NCI-H146 (cell line): Measurements from ENCODE around the gene RTN3.
A peak's percentile ranks its signal among the peaks of the same experiment; 100 is the strongest.
"Not testable (repeated sequence)": the region's sequence is repeated elsewhere in the genome, so short reads cannot be mapped to it uniquely, and the experiment has no call there.

Experiments
- DNase-seq: peaks from one replicate; lab custom pipeline; 2025; lab: John Stamatoyannopoulos, UW

The RTN3 gene

DNA sequence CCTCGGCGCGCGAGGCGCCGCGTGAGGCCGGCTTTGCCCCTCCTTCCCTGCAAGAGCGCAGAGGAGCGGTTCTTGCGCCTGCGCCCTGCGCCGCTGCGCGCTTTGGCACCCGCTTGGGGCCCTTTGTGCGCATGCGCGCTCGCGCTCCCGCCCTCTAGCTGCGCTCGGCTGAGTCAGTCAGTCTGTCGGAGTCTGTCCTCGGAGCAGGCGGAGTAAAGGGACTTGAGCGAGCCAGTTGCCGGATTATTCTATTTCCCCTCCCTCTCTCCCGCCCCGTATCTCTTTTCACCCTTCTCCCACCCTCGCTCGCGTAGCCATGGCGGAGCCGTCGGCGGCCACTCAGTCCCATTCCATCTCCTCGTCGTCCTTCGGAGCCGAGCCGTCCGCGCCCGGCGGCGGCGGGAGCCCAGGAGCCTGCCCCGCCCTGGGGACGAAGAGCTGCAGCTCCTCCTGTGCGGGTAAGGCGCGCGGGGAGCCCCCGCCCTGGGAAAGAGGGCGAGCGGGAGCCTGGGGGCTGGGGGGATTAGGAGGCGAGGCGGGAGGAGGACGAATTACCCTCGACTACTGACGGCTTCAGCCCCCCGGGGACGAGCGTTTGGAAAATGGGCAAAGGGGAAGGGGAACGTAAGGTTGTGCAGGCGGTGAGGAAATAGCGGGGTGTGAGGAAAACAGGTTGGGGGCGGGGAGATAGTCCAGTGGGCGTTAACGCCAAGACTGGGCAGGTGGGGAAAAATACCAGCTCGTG is at the start of gene RTN3:
TSS of gene RTN3 (plus strand) at position 180 of the 745 bp plus-strand sequence. CDS start at position 317, 137 bp downstream.
- DNase-seq: peak; percentile 98

- peak; percentile 35 for DNase-seq
Measured at GRCh38 chr11:63635762-63636465, 45.4 kb upstream of the RTN3 start.

DNA sequence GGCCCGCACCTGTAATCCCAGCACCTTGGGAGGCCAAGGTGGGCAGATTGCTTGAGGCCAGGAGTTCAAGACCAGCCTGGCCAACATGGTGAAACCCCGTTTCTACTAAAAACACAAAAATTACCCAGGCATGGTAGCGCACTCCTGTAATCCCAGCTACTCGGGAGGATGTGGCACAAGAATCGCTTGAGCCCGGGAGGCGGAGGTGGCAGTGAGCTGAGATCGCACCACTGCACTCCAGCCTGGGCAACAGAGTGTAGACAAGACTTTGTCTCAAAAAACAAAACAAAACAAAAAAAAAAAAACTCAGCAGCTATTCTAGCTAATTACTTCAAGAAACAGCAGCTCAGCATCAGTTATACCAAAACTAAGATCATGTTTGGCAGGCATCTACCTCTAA is 42.9 kb upstream of the RTN3 start:
- not testable (repeated sequence) for DNase-seq

DNA sequence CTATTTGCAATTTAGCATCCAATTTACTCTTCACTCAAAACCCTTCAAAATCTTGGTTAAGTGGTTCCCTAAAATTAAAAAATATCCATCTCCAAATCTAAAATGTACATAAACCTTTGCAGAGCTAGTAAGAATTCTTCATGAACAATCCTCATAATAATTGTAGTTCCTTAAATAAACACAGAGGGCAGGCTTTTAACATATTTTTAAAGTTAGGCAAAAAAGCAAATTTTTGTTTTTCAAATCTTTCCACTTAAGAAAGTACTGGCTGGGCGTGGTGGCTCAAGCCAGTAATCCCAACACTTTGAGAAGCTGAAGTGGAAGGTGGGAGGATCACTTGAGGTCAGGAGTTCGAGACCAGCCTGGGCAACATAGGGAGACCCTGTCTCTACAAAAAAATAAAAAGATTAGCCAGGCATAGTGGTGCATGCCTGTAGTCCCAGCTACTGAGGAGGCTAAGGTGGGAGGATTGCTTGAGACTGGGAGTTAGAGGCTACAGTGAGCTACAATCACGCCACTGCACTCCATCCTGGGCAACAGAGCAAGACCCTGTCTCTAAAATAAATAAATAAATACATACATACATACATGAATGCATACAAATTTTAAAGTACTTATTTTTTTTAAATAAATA is 42.0 kb upstream of the RTN3 start:
- no peak for DNase-seq

- no peak for DNase-seq
Measured at GRCh38 chr11:63641727-63642126, 39.6 kb upstream of the RTN3 start.

DNA sequence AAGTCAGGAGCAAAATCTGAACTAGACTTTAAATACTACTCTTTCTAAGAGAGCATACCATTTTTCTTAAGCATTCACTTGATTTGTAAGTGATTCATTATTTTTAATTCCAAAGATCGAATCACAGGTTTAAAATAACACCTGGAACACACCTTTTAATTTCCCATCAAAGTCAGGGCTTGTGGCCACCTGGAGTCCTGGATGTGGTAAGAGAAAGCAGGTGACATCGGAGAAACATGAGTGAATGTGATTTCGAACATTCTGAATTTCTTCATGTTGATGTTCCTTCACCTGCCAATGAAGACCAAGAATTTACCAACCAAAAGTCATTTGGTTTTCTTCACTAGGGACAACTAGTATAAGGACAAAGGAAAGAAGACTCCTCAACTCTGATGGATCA is 38.1 kb upstream of the RTN3 start:
- no peak for DNase-seq

GRCh38 chr11:63652671-63653070 is 28.6 kb upstream of the RTN3 start:
- no peak for DNase-seq

DNA sequence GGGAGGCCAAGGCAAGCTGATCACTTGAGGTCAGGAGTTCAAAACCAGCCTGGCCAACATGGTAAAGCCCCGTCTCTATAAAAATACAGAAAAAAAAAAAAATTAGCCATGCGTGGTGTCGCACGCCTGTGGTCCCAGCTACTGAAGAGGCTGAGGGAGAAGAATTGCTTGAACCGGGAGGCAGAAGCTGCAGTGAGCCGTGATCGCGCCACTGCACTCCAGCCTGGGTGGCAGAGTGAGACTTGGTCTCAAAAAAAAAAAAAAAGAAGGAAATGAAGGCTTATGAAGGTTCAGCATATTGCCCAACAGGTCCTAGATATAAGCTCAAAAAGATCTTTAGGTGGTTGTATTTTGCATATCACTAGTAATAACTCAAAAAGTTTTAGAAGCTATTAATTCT is 20.3 kb upstream of the RTN3 start:
- DNase-seq: no peak

- no peak for DNase-seq
Measured at GRCh38 chr11:63663809-63664208, 17.5 kb upstream of the RTN3 start.

DNA sequence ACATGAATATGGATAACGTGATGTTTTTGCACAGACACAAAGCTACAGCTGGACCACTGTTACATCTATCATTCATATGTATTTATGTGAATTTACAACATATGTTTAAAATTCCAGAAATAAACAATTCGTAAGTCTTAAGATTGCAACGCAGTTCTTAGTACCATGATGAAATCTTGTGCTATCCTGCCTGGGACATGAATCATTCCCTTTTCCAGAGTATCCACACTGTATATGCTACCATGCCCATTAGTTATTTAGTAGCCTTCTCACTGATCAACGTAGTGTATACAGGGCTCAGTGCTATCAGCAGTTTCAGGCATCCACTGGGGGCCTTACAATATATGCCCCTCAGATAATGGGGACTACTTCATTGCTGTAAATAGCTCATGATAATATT is 14.4 kb upstream of the RTN3 start:
- DNase-seq: no peak

DNA sequence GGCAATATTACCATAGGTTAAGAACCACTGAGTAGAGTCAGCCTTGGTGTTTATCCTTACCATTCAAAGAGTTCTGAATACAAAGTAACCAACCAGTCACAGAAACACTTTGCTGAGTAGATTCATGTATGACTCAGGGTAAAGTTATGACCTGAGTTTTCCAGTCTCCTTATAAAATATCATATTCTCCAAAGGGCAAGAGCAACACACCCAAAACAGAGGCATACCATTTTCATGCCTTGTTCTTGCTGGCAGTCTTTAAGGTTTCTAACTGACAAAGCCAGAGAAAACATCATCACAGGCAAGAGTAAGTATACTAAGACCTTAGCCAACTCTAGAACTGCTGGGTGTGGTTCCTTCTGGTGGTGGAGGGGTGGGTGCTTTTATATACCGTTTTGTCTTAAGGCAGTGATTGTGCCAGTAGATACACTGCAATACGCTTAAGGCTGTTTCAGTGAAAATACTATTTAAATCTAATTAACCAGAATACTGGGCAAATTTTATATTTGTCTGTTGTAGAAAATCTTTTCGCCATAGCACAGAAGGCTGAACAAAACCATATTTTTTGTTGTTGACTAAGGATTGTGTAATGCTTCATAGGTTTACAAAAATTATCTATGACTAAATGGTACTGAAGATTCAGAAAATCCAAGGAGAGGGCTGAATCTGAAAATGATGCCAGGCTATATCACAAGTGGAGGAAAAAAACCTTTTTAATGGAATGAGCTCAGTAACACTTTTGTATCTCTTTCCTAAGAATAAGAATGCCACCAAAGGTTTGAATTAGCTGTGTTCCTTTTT is 13.1 kb upstream of the RTN3 start:
- no peak for DNase-seq

DNA sequence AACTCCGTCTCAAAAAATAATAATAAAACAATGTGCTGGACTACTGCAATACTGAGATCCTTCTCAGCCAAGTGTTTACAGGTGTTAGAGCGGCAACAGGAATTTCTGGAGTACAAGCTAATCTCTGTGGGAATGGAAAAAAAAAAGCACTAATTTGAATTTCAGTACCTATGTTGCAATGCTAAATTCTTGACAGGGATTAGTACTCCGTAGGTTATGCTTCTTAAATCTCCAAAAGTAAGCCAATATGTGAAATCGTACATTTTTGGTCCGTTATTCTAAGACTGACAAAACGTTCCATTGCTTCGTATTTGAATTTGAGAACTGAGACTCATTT is 11.2 kb upstream of the RTN3 start:
- no peak for DNase-seq

- DNase-seq: peak; percentile 76
Measured at GRCh38 chr11:63670433-63671321, 10.6 kb upstream of the RTN3 start.

DNA sequence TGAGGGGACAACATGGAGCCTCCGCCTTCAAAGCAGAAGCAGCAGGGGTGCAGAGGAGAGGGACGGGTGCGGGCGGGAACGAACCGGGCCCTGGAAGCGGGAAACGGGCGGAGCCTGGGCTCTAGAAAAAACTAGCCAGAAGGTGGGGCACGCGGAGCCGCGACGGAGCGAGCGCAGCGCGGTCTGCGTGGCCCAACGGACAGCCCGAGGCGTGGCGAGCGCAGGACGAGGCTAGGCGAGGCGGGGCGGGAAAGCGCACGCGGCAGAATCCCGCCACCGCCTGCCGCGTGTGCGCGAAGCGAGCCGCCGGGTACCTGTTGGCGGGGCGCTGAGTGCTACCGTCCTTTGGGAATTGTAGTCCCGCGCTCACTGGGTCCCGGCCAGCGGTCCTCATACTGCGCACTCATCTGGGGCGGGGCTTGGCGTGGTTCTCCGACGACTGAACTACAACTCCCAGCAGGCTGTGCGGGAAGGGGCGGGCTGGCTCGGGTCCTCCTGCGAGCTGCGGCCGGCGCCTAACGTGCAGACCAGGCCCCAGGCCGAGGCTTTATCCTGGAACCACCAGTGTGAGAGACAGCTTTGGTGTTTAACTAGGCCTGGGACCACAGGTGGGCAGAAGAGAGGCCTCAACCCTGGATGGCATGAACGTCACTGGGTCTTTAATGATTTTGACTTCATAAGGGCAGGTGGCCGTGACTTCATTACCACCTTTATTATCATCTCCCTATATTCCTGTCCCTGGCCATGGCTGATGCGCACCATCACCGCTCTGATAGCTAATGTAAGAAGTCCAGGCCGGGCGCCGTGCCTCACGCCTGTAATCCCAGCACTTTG is 9.8 kb upstream of the RTN3 start, which contains the start of gene ATL3:
TSS of gene ATL3 (minus strand) at position 55 of the 834 bp plus-strand sequence. CDS start at position 14, 41 bp downstream.
- peak; percentile 98 for DNase-seq

- no peak for DNase-seq
Measured at GRCh38 chr11:63672156-63672463, 9.2 kb upstream of the RTN3 start.

DNA sequence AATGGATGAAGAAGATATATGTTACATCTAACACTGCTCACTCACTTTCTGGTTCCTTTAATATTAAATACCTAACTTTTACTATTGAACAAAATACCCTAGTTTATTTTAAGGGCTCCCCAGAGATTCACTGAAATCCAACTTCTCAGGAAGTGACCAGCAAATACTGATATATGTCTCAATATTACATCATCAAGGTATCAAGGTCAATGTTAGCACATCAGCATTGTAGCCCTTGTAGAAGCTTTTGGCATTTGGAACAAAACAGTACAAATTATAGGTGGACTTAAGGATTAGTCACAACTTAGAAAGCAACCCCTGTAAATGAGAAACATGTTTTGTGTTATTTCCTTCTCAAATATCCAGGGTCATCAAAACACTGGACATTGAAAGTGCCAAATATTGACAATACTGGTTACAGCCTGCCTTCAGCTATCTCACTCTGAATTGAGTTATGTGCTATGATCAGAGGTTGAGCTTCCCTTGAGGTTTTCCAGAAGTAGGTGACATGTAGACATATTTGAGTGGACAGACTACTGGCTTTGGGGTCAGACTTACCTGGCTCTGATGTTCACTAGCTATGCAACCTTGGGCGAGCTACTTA is 8.3 kb upstream of the RTN3 start:
- no peak for DNase-seq

- no peak for DNase-seq
Measured at GRCh38 chr11:63673579-63673978, 7.7 kb upstream of the RTN3 start.

DNA sequence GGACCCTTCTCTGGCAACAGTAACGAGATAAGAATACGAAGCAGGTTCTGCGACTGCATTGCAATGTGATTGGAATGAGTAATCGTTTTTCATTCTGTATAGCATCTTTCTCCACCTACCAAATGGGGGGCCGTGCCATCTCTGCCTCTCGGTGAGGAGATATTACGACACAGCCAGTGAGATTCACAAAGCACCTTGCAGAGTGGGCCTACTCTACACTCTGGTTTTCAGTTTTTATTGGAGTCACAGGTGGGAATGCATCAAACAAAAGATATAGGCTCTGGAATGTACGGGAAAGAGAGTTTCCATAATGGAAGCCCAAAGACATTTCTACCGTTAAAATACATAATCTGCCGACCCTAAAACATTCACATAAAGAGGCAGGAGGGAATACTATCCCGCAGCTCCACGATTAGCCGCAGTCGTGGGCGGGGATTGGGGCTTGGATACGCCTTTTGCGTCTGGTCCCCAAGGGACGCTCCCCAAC is 423 bp upstream of the RTN3 start:
- DNase-seq: peak; percentile 69

DNA sequence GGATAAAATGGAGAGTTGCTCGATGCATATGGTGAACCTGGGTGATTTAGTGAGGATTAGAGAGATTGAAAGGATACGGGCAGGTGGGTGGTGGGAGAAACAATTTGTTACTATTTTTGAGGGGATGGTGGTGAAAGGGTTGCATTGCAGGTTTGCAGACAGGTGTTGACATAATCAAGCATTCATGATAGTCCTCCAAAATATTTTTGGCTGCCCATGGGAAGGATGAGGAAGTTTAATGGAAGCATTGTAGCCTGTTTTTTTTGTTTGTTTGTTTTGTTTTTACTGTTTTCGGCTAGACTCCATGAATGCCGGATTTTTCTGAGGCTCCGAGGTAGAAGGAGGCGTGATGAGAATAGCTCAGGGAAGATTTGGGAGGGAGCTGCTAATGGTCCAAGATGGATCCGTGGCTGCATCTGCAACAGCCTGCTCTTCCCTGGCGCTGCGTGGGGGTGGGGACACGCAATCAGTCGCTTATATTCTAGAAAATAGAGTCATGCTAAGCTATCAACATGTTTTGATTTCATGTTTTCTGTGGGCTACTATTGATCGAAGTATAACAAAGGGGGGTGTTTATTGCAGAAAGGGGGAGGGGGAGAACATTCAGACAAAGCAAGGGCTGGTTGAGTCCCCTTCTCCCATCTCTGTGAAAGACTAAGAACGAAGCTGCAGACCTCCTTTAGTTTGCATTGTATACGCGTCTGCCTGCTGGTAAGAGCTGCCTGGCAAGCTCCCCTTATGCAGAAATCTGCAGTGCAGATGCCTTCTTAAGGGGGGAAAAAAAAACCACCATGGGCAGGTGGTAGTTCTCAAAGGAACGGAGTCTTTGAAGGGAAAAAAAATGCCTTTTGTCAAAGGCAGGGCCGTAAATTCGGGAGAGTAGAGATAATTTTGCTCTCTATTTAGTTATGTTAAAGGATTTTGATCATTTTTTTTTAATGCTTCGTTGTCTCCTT is 1.0 kb downstream of the RTN3 start:
- DNase-seq: peak; percentile 40
